ENCODE results near the gene SP3.

SP3 gene

GRCh38 chr2:173993459-173993858 is 28.3 kb upstream of the SP3 start:
- DNase-seq, result no peak

GRCh38 chr2:173991856-173992588 is 26.8 kb upstream of the SP3 start:
- no peak for DNase-seq

- DNase-seq, result no peak
Measured at GRCh38 chr2:173990970-173991819, 26.0 kb upstream of the SP3 start.

- no peak for DNase-seq
Measured at GRCh38 chr2:173990245-173990644, 25.1 kb upstream of the SP3 start.

GRCh38 chr2:173989884-173990215 is 24.7 kb upstream of the SP3 start:
- DNase-seq, result no peak

- no peak for DNase-seq
Measured at GRCh38 chr2:173989160-173989883, 24.1 kb upstream of the SP3 start.

GRCh38 chr2:173986805-173987204 is 21.6 kb upstream of the SP3 start:
- DNase-seq, result no peak

- DNase-seq, result no peak
Measured at GRCh38 chr2:173985605-173985992, 20.4 kb upstream of the SP3 start.

- no peak for DNase-seq
Measured at GRCh38 chr2:173984866-173985604, 19.9 kb upstream of the SP3 start.

GRCh38 chr2:173983391-173983871 is 18.3 kb upstream of the SP3 start:
- DNase-seq, result peak; percentile 35

GRCh38 chr2:173982918-173983317 is 17.7 kb upstream of the SP3 start:
- peak; percentile 35 for DNase-seq

GRCh38 chr2:173982182-173982714 is 17.1 kb upstream of the SP3 start:
- no peak for DNase-seq

- no peak for DNase-seq
Measured at GRCh38 chr2:173981520-173981919, 16.3 kb upstream of the SP3 start.

GRCh38 chr2:173979751-173980351 is 14.7 kb upstream of the SP3 start:
- DNase-seq, result no peak

GRCh38 chr2:173978447-173978846 is 13.3 kb upstream of the SP3 start:
- DNase-seq, result no peak

- no peak for DNase-seq
Measured at GRCh38 chr2:173972636-173973035, 7.5 kb upstream of the SP3 start.

GRCh38 chr2:173972165-173972564 is 7.0 kb upstream of the SP3 start:
- DNase-seq, result no peak

- no peak for DNase-seq
Measured at GRCh38 chr2:173970516-173970924, 5.3 kb upstream of the SP3 start.

GRCh38 chr2:173969886-173970285 is 4.7 kb upstream of the SP3 start:
- DNase-seq, result no peak

- no peak for DNase-seq
Measured at GRCh38 chr2:173968551-173968950, 3.4 kb upstream of the SP3 start.

- DNase-seq, result no peak
Measured at GRCh38 chr2:173966274-173967098, 1.3 kb upstream of the SP3 start.

All from midbrain (tissue), 1 donor.